Transverse colon (tissue), 4 donors: Measurements from ENCODE around the gene TBC1D12.

Experiments
- CTCF ChIP-seq, 5 experiments: fragments of 200-600 bp in 3 of 5; fragments of 450-650 bp in 2 of 5; sonication (generic) in 3 of 5; IDR thresholded peaks; 1 replicate in 2 of 5; 2 replicates in 3 of 5; pipeline ENCODE4 v1.5.1; 2016 to 2017; ENCODE audit warnings: antibody characterized with exemption in 5 of 5, inconsistent platforms in 3 of 5, mild to moderate bottlenecking in 2 of 5, moderate library complexity in 1 of 5
- POLR2AphosphoS5 ChIP-seq, 3 donors: sonication (generic); formaldehyde crosslinking; IDR thresholded peaks; one replicate each; pipeline ENCODE4 v1.6.1; 2016; ENCODE audit warnings: antibody characterized with exemption in 3 of 3

- TF ChIP-seq CTCF (IDR thresholded peaks at IDR 0.05) (no peak), POLR2AphosphoS5 (IDR thresholded peaks at IDR 0.05) (no peak)
Measured at GRCh38 chr10:94583124-94583523, 180.8 kb downstream of the TBC1D12 start.
